Measurements from ENCODE around the gene MREG. TPM values are rescaled to one million over a fixed set of nuclear protein-coding genes. Genes with fewer than 3 reads are reported as not detected.
"Not testable (repeated sequence)": the region's sequence is repeated elsewhere in the genome, so short reads cannot be mapped to it uniquely, and the experiment has no call there.

MREG gene
- total RNA-seq, 1 experiment from 2014 or later, result 2.1 TPM

- DNase-seq, result no peak
- no peaks in the 10 kb centered on the region for H3K27me3 ChIP-seq
- H3K4me3 ChIP-seq, result no peak overlapping the region
- no peaks in the 10 kb centered on the region for H3K36me3 ChIP-seq
- no peaks in the 10 kb centered on the region for H3K9me3 ChIP-seq
Measured at GRCh38 chr2:216003876-216004696, 9.3 kb downstream of the MREG start.

DNA sequence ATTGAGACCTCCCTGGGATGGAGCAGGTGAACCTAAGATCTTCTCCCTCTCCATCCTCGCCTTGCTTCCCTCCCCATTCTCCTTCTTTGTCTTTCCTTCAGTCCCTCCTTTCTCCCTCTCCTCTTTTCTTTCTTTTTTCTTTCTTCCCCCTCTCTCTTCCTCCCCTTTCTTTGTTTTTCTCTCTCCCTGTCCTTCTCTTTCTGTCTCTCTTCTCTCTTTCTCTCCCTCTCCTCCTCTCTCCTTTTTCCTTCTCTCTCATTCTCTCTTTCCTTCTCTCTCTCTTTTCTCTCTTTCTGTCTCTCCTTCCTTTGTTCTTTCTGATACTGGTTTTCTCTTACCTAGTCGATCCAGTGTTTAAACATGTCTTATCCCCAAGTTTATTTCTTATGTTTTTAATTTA lies 10.7 kb downstream of the MREG start:
- DNase-seq, result no peak
- Histone ChIP-seq H3K9me3 (no peaks in the 10 kb centered on the region), H3K27me3 (no peaks in the 10 kb centered on the region), H3K36me3 (no peaks in the 10 kb centered on the region), H3K4me3 (no peak overlapping the region)

- Histone ChIP-seq H3K27me3 (no peaks in the 10 kb centered on the region), H3K4me3 (no peak overlapping the region), H3K36me3 (no peaks in the 10 kb centered on the region), H3K9me3 (no peaks in the 10 kb centered on the region)
- no peak for DNase-seq
Measured at GRCh38 chr2:216002101-216002678, 11.2 kb downstream of the MREG start.

- DNase-seq, result no peak
- no peak overlapping the region for H3K4me3 ChIP-seq
Measured at GRCh38 chr2:216001216-216002100, 11.9 kb downstream of the MREG start.

DNA sequence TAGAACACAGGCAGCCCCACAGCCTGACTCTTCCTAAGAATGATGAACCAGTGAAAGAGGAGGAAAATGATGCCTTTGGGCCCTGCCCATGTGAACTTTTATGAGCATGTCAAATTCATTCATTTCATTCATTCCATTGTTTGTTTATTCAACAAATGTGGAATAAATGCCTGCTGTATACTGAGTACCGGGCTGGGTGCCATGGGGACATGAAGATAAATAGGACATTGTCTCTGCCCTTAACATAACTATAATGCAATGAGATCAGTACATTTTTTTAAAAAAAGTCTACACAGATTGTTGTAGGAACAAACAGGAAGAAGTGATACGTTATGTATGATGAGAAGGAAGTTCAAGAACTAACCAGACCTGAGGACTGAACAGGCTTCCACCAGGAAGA lies 14.7 kb downstream of the MREG start:
- no peaks in the 10 kb centered on the region for H3K9me3 ChIP-seq
- no peak for DNase-seq
- H3K36me3 ChIP-seq, result no peaks in the 10 kb centered on the region
- H3K4me3 ChIP-seq, result no peak overlapping the region
- H3K27me3 ChIP-seq, result no peaks in the 10 kb centered on the region

More at GRCh38 chr2:216001216-216002100, 11.9 kb downstream of the MREG start:
- H3K36me3 ChIP-seq, result no peaks in the 10 kb centered on the region
- no peaks in the 10 kb centered on the region for H3K27me3 ChIP-seq
- H3K9me3 ChIP-seq, result no peaks in the 10 kb centered on the region

DNA sequence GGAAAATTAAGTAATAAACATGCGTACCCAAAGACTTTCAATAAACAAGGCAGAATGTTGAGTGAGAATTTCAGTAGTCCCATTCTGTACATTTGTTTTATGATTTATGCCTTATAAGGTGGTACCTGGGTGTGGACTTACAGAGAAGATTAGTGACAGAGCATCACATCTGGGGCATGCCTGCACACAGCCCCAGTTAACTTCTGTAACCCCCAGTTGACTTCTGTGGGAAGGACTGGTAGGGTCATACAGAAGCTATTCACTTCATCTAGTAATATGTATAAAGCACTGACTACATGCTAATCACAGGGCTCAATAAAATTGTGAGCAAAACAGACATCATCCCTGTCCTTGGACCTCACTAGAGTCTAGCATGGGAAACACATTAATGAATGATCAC lies 16.1 kb downstream of the MREG start:
- H3K36me3 ChIP-seq, result no peaks in the 10 kb centered on the region
- no peaks in the 10 kb centered on the region for H3K9me3 ChIP-seq
- H3K4me3 ChIP-seq, result no peak overlapping the region
- no peak for DNase-seq
- no peaks in the 10 kb centered on the region for H3K27me3 ChIP-seq

GRCh38 chr2:215994911-215995310 lies 18.4 kb downstream of the MREG start:
- Histone ChIP-seq H3K27me3 (no peaks in the 10 kb centered on the region), H3K4me3 (no peak overlapping the region), H3K36me3 (no peaks in the 10 kb centered on the region), H3K9me3 (0 out of 2 replicates have a peak, but pooled peaks cover 5% of the 10 kb centered on the region)
- no peak for DNase-seq

- not testable (repeated sequence) for H3K4me3 ChIP-seq, DNase-seq, H3K36me3 ChIP-seq, H3K9me3 ChIP-seq, H3K27me3 ChIP-seq
Measured at GRCh38 chr2:215988556-215989207, 24.7 kb downstream of the MREG start.

- H3K4me3 ChIP-seq, result no peak overlapping the region
- H3K9me3 ChIP-seq, result no peaks in the 10 kb centered on the region
- DNase-seq, result no peak
- H3K27me3 ChIP-seq, result no peaks in the 10 kb centered on the region
- H3K36me3 ChIP-seq, result no peaks in the 10 kb centered on the region
Measured at GRCh38 chr2:215985257-215985656, 28.1 kb downstream of the MREG start.

DNA sequence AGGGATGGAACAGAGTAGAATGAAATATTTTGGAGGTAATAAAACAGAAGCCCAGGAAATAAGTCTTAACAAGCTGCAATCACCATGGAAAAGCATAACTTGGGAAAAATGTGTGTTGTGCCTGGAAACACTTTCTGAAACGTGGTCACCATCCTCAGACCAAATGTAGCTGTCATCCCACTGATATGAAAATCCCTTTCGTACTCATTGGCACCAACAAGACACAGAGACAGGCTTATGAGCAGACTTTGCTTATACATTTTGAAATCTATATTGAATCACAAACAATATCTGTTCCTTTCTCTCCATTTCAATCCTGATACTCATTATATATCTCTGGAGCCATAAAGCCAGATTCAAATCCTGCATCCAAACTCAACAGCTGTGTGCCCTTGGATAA lies 28.7 kb downstream of the MREG start:
- DNase-seq, result no peak
- Histone ChIP-seq H3K9me3 (no peaks in the 10 kb centered on the region), H3K36me3 (no peaks in the 10 kb centered on the region), H3K27me3 (no peaks in the 10 kb centered on the region), H3K4me3 (no peak overlapping the region)

DNA sequence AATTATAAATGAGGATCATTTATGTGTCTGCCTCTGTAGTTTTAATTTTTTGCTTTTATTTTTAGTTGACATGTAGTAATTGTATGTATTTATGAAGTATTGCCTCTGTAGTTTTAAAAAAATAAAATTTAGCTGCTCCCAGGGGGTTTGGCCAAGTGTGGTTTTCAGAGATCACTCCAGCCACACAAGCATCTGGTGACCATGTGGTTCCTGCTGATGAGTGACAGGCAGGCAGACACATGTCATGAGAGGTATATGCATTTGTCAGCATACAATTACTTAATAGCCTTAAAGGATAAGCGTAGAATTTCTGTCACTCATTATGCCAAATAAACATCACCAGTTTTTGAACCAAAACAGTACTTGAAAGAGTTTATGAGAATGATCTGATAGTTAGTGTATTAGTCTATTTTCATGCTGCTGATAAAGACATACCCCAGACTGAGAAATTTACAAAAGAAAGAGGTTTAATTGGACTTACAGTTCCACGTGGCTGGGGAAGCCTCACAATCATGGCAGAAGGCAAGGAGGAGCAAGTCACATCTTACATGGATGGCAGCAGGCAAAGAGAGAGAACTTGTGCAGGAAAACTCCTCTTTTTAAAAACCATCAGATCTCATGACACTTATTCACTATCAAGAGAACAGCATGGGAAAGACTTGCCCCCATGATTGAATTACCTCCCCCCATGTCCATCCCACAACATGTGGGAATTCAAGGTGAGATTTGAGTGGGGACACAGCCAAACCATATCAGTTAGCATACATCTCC lies 29.6 kb downstream of the MREG start:
- H3K27me3 ChIP-seq, result no peaks in the 10 kb centered on the region
- H3K9me3 ChIP-seq, result no peaks in the 10 kb centered on the region
- no peak for DNase-seq
- H3K36me3 ChIP-seq, result no peaks in the 10 kb centered on the region
- no peak overlapping the region for H3K4me3 ChIP-seq

GRCh38 chr2:215982465-215982875 lies 30.9 kb downstream of the MREG start:
- H3K27me3 ChIP-seq, result no peaks in the 10 kb centered on the region
- H3K4me3 ChIP-seq, result no peak overlapping the region
- no peaks in the 10 kb centered on the region for H3K9me3 ChIP-seq
- no peaks in the 10 kb centered on the region for H3K36me3 ChIP-seq
- peak; percentile 31 for DNase-seq

DNA sequence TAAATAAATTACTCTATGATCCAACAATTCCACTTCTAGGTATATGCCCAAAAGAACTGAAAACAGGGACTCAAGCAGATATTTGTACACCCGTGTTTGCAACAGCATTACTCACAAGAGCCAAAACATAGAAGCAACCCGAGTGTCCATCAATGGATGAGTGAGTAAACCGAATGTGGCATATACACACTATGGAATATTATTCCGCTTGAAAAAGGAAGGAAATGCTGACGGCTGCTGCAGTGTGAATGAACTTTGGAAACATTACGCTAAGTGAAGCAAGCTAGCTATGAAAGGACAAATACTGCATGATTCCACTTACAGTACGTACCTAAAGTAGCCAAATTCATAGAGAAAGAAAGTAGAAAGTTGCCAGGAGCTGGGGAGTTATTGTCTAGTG lies 32.2 kb downstream of the MREG start:
- H3K9me3 ChIP-seq, result no peaks in the 10 kb centered on the region
- DNase-seq, result no peak
- H3K27me3 ChIP-seq, result no peaks in the 10 kb centered on the region
- H3K36me3 ChIP-seq, result no peaks in the 10 kb centered on the region
- H3K4me3 ChIP-seq, result no peak overlapping the region

- H3K36me3 ChIP-seq, result no peaks in the 10 kb centered on the region
Measured at GRCh38 chr2:215979620-215980019, 33.7 kb downstream of the MREG start.

DNA sequence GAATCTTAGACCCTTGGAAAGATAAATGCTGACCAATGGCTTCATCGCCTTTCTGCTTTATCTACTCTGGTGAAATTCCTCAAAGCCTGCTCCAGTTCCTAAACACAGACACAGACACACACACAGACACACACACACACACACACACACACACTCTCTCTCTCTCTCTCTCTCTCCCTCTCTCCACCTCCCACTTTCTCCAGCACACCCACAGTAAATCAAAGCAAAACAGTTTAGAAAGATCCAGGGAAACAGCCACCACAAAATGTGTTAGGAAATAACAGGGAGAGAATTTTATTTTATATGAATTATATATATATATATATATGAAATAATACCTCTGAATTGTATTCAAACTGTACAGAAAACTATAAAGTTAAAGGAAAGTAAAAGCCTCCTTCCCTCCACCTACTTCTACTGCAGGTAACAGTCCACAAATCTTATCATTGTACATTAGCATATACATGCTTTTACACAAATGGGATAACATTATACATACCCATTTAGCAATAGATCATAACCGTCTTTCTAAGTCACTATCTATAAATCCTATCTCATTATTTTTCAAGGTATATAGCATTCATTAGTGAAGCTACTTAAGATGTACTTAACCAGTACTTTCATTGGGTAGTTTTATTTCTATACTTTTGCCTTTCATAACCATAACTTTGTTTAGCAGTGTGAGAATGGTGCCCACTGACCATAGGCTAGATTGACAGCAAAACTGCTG lies 38.5 kb downstream of the MREG start:
- no peaks in the 10 kb centered on the region for H3K27me3 ChIP-seq
- no peaks in the 10 kb centered on the region for H3K9me3 ChIP-seq
- no peak for DNase-seq
- no peak overlapping the region for H3K4me3 ChIP-seq
- no peaks in the 10 kb centered on the region for H3K36me3 ChIP-seq

More at GRCh38 chr2:215979620-215980019, 33.7 kb downstream of the MREG start:
- no peak for DNase-seq
- Histone ChIP-seq H3K27me3 (no peaks in the 10 kb centered on the region), H3K9me3 (no peaks in the 10 kb centered on the region), H3K4me3 (no peak overlapping the region)
